Astrocyte of the cerebellum (primary cell): Measurements from ENCODE around the gene APOBEC3H.

Source experiments
- DNase-seq: peaks from one replicate; pipeline ENCODE4 v3.0.0-alpha.2; 2011; ENCODE audit warnings: low read depth
- H3K4me3 ChIP-seq: 2 replicates; pipeline ENCODE4 v1.5.1; 2011; ENCODE audit warnings: mild to moderate bottlenecking, low read depth, low read length, moderate library complexity
- in situ Hi-C: cut with HindIII; loops from 2 replicates; pipeline ENCODE4 v1.10.0; 2017; ENCODE audit warnings: low sequenced_read_pairs
- TF ChIP-seq, protein P1 (sequence below): IDR thresholded peaks from 2 replicates; pipeline ENCODE4 v1.5.1; 2012; ENCODE audit warnings: low read length, low read depth, moderate library complexity, mild to moderate bottlenecking; ENCODE audit errors: missing control alignments

The APOBEC3H gene

GRCh38 chr22:39139933-39140332, 42.9 kb downstream of the APOBEC3H start:
- H3K4me3 ChIP-seq, result no peak overlapping the region
- TF ChIP-seq, protein P1, sequence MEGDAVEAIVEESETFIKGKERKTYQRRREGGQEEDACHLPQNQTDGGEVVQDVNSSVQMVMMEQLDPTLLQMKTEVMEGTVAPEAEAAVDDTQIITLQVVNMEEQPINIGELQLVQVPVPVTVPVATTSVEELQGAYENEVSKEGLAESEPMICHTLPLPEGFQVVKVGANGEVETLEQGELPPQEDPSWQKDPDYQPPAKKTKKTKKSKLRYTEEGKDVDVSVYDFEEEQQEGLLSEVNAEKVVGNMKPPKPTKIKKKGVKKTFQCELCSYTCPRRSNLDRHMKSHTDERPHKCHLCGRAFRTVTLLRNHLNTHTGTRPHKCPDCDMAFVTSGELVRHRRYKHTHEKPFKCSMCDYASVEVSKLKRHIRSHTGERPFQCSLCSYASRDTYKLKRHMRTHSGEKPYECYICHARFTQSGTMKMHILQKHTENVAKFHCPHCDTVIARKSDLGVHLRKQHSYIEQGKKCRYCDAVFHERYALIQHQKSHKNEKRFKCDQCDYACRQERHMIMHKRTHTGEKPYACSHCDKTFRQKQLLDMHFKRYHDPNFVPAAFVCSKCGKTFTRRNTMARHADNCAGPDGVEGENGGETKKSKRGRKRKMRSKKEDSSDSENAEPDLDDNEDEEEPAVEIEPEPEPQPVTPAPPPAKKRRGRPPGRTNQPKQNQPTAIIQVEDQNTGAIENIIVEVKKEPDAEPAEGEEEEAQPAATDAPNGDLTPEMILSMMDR, result no peak
- in situ Hi-C loops, result no loop called here
- DNase-seq, result no peak

GRCh38 chr22:39142088-39142680, 45.1 kb downstream of the APOBEC3H start:
- no peak for DNase-seq
- TF ChIP-seq, protein P1, result no peak
- in situ Hi-C loops, result no loop called here
- H3K4me3 ChIP-seq, result no peak overlapping the region

- H3K4me3 ChIP-seq, result peak overlapping the region; percentile 90
- no peak for DNase-seq
- TF ChIP-seq, protein P1, result no peak
- in situ Hi-C loops, result no loop called here
Measured at GRCh38 chr22:39144101-39144767, 47.2 kb downstream of the APOBEC3H start.

- peak overlapping the region; percentile 90 for H3K4me3 ChIP-seq
- in situ Hi-C loops, result no loop called here
- no peak for DNase-seq
- TF ChIP-seq, protein P1, result no peak
Measured at GRCh38 chr22:39146256-39147101, 49.4 kb downstream of the APOBEC3H start.

GRCh38 chr22:39147335-39148025, 50.4 kb downstream of the APOBEC3H start:
- in situ Hi-C loops, result no loop called here
- TF ChIP-seq, protein P1, result no peak
- no peak for DNase-seq
- H3K4me3 ChIP-seq, result no peak overlapping the region
